Subcutaneous adipose tissue (tissue), 4 donors: ENCODE results near the gene AIFM1. TPM values are rescaled to one million over a fixed set of nuclear protein-coding genes. Genes with fewer than 3 reads are reported as not detected.

Experiments
- total RNA-seq, 4 donors: library from RNA; depleted of rRNA; stranded (reverse); fragments of >200 nt; gene quantifications; one replicate each; pipeline ENCODE4 v1.1.0, GENCODE V29; 2016
- TF ChIP-seq, protein P1 (sequence below): fragments of 450-650 bp; IDR thresholded peaks from one replicate; pipeline ENCODE4 v1.5.1; 2016; ENCODE audit warnings: low read depth, mild to moderate bottlenecking, control low read depth, antibody characterized with exemption, moderate library complexity

AIFM1 gene
- total RNA-seq, 4 donors from 2014 or later: 19.8 to 26.4 (median 22.4) TPM

DNA sequence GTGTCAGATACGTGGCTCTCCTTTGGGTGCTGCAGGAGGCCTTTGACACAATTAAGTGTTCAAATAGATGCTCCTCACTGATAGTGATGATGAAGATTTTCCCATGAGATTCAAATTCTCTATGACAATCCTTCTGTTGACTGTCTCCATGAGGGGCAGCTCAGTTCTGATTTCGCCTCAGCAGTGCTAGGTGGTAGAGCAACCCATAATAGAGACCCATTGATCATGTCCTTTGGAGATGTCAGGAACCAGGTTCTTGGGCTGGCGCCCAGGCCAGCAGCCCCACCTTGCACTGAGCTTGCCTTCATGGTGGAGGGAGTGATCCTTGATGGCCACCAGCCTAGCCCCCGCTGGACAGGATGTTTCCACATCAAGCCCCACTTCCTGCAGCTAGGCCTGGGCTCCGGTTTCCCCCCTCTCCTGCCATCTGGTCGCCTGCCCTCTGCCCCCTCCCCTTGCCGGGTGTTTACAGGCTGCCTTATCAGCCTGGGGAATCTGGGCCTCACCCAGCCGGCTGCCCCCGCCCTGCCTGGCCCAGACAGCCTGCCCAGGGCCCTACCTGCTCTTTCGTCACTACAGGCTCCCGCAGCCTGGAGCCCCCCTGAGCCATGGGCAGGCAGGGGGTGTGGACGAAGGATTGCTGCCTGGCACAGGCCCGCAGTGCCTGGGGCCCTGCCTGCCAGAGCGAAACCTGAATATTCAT is 68.0 kb downstream of the AIFM1 start:
- TF ChIP-seq, protein P1, sequence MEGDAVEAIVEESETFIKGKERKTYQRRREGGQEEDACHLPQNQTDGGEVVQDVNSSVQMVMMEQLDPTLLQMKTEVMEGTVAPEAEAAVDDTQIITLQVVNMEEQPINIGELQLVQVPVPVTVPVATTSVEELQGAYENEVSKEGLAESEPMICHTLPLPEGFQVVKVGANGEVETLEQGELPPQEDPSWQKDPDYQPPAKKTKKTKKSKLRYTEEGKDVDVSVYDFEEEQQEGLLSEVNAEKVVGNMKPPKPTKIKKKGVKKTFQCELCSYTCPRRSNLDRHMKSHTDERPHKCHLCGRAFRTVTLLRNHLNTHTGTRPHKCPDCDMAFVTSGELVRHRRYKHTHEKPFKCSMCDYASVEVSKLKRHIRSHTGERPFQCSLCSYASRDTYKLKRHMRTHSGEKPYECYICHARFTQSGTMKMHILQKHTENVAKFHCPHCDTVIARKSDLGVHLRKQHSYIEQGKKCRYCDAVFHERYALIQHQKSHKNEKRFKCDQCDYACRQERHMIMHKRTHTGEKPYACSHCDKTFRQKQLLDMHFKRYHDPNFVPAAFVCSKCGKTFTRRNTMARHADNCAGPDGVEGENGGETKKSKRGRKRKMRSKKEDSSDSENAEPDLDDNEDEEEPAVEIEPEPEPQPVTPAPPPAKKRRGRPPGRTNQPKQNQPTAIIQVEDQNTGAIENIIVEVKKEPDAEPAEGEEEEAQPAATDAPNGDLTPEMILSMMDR: no peak

DNA sequence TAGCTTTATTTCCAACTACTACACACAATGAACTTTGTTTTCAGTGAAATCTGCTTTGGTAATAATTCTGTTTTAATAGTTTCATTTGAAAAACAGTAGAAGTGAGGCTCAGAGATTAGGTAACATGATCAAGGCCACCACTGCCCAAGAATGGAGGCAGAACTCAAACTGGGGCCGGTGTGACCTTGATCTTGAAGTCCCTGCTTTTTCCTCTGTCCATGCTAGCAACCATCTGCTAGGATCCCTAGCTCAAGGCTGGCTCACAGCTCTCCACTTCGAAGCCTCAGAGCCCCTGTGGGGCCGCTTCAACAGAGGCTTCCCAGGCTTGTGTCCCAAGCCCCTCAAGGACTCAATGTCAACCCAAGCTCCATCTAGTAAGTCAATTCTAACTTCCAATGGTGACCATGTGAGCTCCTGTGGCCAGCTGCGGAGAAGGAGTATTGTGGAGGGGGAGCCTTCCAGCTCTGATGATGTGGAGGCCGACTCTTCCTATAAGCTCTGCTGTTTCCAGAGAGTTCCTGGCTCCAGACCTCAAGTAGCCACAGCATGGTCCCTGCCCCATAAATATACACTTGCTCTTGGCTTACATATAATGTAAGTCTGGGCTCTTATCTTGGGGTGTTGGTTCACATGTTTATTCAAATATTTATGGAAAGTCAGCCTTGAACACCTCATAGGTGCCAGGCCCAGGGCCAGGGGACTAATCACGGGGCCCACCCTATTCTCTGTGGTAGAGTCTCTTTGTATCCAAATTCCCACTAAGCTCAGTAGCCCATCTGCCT is 70.2 kb downstream of the AIFM1 start:
- TF ChIP-seq, protein P1: no peak

- TF ChIP-seq, protein P1: no peak
These were observed 70.9 kb downstream of the AIFM1 start for GRCh38 chrX:130094696-130095095.

DNA sequence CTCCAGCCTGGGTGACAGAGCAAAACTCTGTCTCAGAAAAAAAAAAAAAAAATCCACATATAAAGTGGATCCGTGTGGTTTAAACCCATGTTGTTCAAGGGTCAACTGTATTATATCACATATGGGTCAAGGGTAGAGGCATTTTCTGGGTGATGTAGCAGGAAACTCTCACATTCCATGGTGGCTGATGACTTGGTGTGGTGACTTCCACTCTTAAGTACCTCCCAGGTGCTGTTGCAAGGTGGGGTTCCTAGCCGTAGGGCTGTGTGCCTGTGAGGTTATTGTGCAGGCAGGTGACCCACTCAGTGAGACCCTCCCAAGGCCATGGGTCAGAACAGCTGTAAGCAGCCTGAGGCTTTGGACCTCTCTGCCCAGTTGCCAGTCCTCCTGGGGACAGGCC is 72.4 kb downstream of the AIFM1 start:
- TF ChIP-seq, protein P1: no peak

GRCh38 chrX:130091980-130092522 is 73.6 kb downstream of the AIFM1 start:
- TF ChIP-seq, protein P1: no peak

GRCh38 chrX:130090364-130090763 is 75.3 kb downstream of the AIFM1 start:
- TF ChIP-seq, protein P1: no peak
